ENCODE data around the gene GTSE1. TPM values are rescaled to one million over a fixed set of nuclear protein-coding genes. Genes with fewer than 3 reads are reported as not detected.

GTSE1 gene
- total and polyA plus RNA-seq, 2 experiments from 2014 or later, result 6.1 to 8.0 TPM

- no peak overlapping the region for H3K4me3 ChIP-seq
- peaks cover 10% of the 10 kb centered on the region; the same call in 1 of the 2 replicates for H3K36me3 ChIP-seq (ENCODE audit: low read depth)
- H3F3A ChIP-seq (ENCODE audit: insufficient read depth), result no peaks in the 10 kb centered on the region
- H3K9me3 ChIP-seq (ENCODE audit: low read depth), result no peaks in the 10 kb centered on the region
- no peaks in the 10 kb centered on the region for H3K4me1 ChIP-seq (ENCODE audit: insufficient read depth)
- no peak overlapping the region for H3K4me2 ChIP-seq (ENCODE audit: unreplicated experiment)
- TF ChIP-seq EZH2phosphoT487 (IDR thresholded peaks at IDR 0.05; ENCODE audit: insufficient read depth, low read depth) (no peak), EZH2 (IDR thresholded peaks at IDR 0.05; ENCODE audit: insufficient read depth, poor library complexity, severe bottlenecking) (no peak)
- no peak overlapping the region for H2AFZ ChIP-seq
- in situ Hi-C loops (cut with MboI), result loop anchor here (10.0 kb wide), 1 partner anchor 194 kb away; no protein-coding TSS in a partner anchor
- no peaks in the 10 kb centered on the region; the same call in 1 of the 2 replicates for H3K79me2 ChIP-seq (ENCODE audit: insufficient read depth)
- no peak overlapping the region for H3K9ac ChIP-seq
- no peaks in the 10 kb centered on the region for H3K27me3 ChIP-seq (replicated peaks; ENCODE audit: insufficient read depth)
- no peaks in the 10 kb centered on the region for H4K20me1 ChIP-seq (ENCODE audit: insufficient read depth)
- WGBS, 2 experiments (ENCODE audit: low coverage in 1 of 2, low lambda C conversion rate in 2 of 2, missing lambda C conversion rate in 2 of 2), result 90% methylated on average over 27 to 28 of the region's 28 CpGs
- H3K9me2 ChIP-seq (ENCODE audit: insufficient read depth), result no peaks in the 10 kb centered on the region
- no peak overlapping the region for H3K27ac ChIP-seq
- DNase-seq, result no peak
These were observed 54.6 kb downstream of the GTSE1 start for GRCh38 chr22:46351131-46351735.

- Histone ChIP-seq H3K4me2 (ENCODE audit: unreplicated experiment) (no peak overlapping the region), H3K79me2 (ENCODE audit: insufficient read depth) (no peaks in the 10 kb centered on the region; the same call in 1 of the 2 replicates), H3K9me2 (ENCODE audit: insufficient read depth) (no peaks in the 10 kb centered on the region), H3K36me3 (ENCODE audit: low read depth) (peaks cover 10% of the 10 kb centered on the region; the same call in 1 of the 2 replicates), H3K27ac (no peak overlapping the region), H3K4me1 (ENCODE audit: insufficient read depth) (no peaks in the 10 kb centered on the region), H3K4me3 (no peak overlapping the region), H3K9me3 (ENCODE audit: low read depth) (no peaks in the 10 kb centered on the region), H3K9ac (no peak overlapping the region), H3F3A (ENCODE audit: insufficient read depth) (no peaks in the 10 kb centered on the region), H2AFZ (no peak overlapping the region), H3K27me3 (replicated peaks; ENCODE audit: insufficient read depth) (no peaks in the 10 kb centered on the region), H4K20me1 (ENCODE audit: insufficient read depth) (no peaks in the 10 kb centered on the region)
- in situ Hi-C loops (cut with MboI), result loop anchor here (10.0 kb wide), 1 partner anchor 193 kb away; no protein-coding TSS in a partner anchor
- TF ChIP-seq EZH2phosphoT487 (IDR thresholded peaks at IDR 0.05; ENCODE audit: insufficient read depth, low read depth) (no peak), EZH2 (IDR thresholded peaks at IDR 0.05; ENCODE audit: insufficient read depth, poor library complexity, severe bottlenecking) (no peak)
- no peak for DNase-seq
- 91 to 95% methylated on average over 23 of the region's 23 CpGs for WGBS, 2 experiments (ENCODE audit: low coverage in 1 of 2, low lambda C conversion rate in 2 of 2, missing lambda C conversion rate in 2 of 2)
These were observed 55.1 kb downstream of the GTSE1 start for GRCh38 chr22:46351767-46352166.

DNA sequence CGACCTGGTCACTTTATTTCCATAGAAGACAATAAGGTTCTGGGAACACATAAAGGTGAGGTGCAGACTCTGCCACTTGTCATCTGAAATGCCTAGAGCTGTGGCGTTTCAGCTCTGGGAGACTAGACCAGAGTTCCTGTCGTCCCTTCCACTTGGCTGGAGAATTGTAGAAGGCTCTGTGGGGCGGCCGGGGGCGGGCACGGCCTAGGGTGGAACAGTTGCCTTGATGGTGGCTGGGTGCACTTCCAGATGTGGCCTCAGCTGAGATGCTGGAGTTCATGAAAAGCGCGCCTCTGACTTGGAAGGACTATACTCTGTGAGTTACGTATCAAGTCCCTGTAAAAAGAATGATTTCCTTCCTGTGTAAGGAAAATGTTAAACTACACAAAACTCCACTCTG, 55.6 kb downstream of the GTSE1 start:
- Histone ChIP-seq H3K27me3 (replicated peaks; ENCODE audit: insufficient read depth) (no peaks in the 10 kb centered on the region), H3K4me1 (ENCODE audit: insufficient read depth) (no peaks in the 10 kb centered on the region), H3K9me3 (ENCODE audit: low read depth) (no peaks in the 10 kb centered on the region), H3K27ac (no peak overlapping the region), H3K4me2 (ENCODE audit: unreplicated experiment) (no peak overlapping the region), H2AFZ (no peak overlapping the region), H3K4me3 (no peak overlapping the region), H3K36me3 (ENCODE audit: low read depth) (peaks cover 10% of the 10 kb centered on the region; the same call in 1 of the 2 replicates), H3K9ac (no peak overlapping the region), H3F3A (ENCODE audit: insufficient read depth) (no peaks in the 10 kb centered on the region), H3K9me2 (ENCODE audit: insufficient read depth) (no peaks in the 10 kb centered on the region), H4K20me1 (ENCODE audit: insufficient read depth) (no peaks in the 10 kb centered on the region), H3K79me2 (ENCODE audit: insufficient read depth) (no peaks in the 10 kb centered on the region; the same call in 1 of the 2 replicates)
- in situ Hi-C loops (cut with MboI), result loop anchor here (10.0 kb wide), 1 partner anchor 193 kb away; no protein-coding TSS in a partner anchor
- no peak for DNase-seq
- WGBS, 2 experiments (ENCODE audit: low coverage in 1 of 2, low lambda C conversion rate in 2 of 2, missing lambda C conversion rate in 2 of 2), result 94 to 96% methylated on average over 10 of the region's 10 CpGs
- TF ChIP-seq EZH2phosphoT487 (IDR thresholded peaks at IDR 0.05; ENCODE audit: insufficient read depth, low read depth) (no peak), EZH2 (IDR thresholded peaks at IDR 0.05; ENCODE audit: insufficient read depth, poor library complexity, severe bottlenecking) (no peak)

DNA sequence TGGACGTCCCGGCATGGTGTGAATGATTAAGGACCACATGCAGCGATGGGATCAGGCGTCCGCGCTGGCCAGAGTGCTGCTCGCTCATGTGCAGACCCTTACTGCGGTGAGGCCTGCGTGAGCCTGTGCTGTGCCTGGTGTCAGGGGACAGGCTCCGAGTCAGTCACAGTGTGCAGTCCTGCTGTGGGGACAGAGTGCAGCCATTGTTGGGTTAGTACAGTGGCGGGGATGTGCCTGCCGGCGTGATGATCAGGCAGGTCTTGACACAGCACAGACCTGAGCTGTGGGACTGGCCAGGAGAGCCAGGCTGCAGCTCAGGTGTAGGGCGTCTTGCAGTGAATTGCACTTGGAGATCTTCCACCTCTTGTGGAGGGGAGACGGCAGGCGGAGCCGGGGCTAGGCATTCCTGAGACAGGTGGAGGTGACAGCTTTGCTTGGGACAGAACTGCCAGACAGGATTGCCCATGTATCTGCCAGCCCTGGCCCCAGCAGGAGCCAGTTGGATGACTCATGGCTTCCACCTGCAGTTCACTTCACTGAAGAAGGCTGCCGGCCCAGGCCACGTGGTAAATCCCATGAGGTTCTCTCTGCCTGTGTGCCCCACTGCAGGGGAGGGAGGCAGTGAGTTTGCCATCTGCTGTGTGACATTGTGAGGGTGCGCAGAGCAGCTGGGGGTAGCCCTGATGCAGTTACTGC, 56.2 kb downstream of the GTSE1 start:
- TF ChIP-seq EZH2phosphoT487 (IDR thresholded peaks at IDR 0.05; ENCODE audit: insufficient read depth, low read depth) (no peak), EZH2 (IDR thresholded peaks at IDR 0.05; ENCODE audit: insufficient read depth, poor library complexity, severe bottlenecking) (no peak)
- Histone ChIP-seq H3K9me3 (ENCODE audit: low read depth) (no peaks in the 10 kb centered on the region), H3K9me2 (ENCODE audit: insufficient read depth) (no peaks in the 10 kb centered on the region), H3K79me2 (ENCODE audit: insufficient read depth) (no peaks in the 10 kb centered on the region; the same call in 1 of the 2 replicates), H3K9ac (no peak overlapping the region), H2AFZ (no peak overlapping the region), H3K36me3 (ENCODE audit: low read depth) (peaks cover 10% of the 10 kb centered on the region; the same call in 1 of the 2 replicates), H3F3A (ENCODE audit: insufficient read depth) (no peaks in the 10 kb centered on the region), H3K4me2 (ENCODE audit: unreplicated experiment) (no peak overlapping the region), H3K27ac (no peak overlapping the region), H3K4me3 (no peak overlapping the region), H3K27me3 (replicated peaks; ENCODE audit: insufficient read depth) (no peaks in the 10 kb centered on the region), H4K20me1 (ENCODE audit: insufficient read depth) (no peaks in the 10 kb centered on the region), H3K4me1 (ENCODE audit: insufficient read depth) (no peaks in the 10 kb centered on the region)
- in situ Hi-C loops (cut with MboI), result loop anchor here (10.0 kb wide), 1 partner anchor 192 kb away; no protein-coding TSS in a partner anchor
- WGBS, 2 experiments (ENCODE audit: low coverage in 1 of 2, low lambda C conversion rate in 2 of 2, missing lambda C conversion rate in 2 of 2), result 92 to 96% methylated on average over 20 of the region's 20 CpGs
- DNase-seq, result no peak
